Transverse colon (tissue), 3 donors: Measurements from ENCODE around the gene PNKP.

Experiments
- POLR2A ChIP-seq: fragments of 450-650 bp; IDR thresholded peaks from one replicate; pipeline ENCODE4 v1.6.1; 2016; ENCODE audit warnings: antibody characterized with exemption, mild to moderate bottlenecking, moderate library complexity
- TF ChIP-seq, protein P1 (sequence below), 5 experiments: fragments of 200-600 bp in 3 of 5; fragments of 450-650 bp in 2 of 5; sonication (generic) in 3 of 5; IDR thresholded peaks; 1 replicate in 2 of 5; 2 replicates in 3 of 5; pipeline ENCODE4 v1.5.1; 2016 to 2017; ENCODE audit warnings: antibody characterized with exemption in 5 of 5, inconsistent platforms in 3 of 5, mild to moderate bottlenecking in 2 of 5, moderate library complexity in 1 of 5

DNA sequence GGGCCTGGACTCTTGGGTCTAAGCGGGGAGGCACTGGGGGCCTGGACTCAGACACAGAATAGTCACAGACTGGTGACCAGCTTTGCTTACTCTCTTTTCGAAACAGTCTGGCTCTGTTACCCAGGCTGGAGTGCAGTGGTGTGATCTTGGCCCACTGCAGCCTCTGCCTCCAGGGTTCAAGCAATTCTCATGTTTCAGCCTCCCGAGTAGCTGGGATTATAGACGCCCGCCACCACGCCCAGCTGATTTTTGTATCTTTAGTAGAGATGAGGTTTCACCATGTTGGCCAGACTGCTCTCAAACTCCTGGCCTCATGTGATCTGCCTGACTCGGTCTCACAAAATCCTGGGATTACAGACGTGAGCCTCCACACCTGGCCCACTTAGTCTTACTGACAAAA, 38.2 kb downstream of the PNKP start:
- TF ChIP-seq, protein P1, sequence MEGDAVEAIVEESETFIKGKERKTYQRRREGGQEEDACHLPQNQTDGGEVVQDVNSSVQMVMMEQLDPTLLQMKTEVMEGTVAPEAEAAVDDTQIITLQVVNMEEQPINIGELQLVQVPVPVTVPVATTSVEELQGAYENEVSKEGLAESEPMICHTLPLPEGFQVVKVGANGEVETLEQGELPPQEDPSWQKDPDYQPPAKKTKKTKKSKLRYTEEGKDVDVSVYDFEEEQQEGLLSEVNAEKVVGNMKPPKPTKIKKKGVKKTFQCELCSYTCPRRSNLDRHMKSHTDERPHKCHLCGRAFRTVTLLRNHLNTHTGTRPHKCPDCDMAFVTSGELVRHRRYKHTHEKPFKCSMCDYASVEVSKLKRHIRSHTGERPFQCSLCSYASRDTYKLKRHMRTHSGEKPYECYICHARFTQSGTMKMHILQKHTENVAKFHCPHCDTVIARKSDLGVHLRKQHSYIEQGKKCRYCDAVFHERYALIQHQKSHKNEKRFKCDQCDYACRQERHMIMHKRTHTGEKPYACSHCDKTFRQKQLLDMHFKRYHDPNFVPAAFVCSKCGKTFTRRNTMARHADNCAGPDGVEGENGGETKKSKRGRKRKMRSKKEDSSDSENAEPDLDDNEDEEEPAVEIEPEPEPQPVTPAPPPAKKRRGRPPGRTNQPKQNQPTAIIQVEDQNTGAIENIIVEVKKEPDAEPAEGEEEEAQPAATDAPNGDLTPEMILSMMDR (IDR thresholded peaks at IDR 0.05), result no peak
- TF ChIP-seq POLR2A, result no peak
